SJSA1 (cell line): ENCODE measurements around the gene RTF1. TPM values are rescaled to one million over a fixed set of nuclear protein-coding genes. Genes with fewer than 3 reads are reported as not detected.

Experiments used
- DNase-seq, 2 experiments: peaks; one replicate each; pipeline ENCODE4 v3.0.0-alpha.2; 2015 to 2020; ENCODE audit warnings: low spot score in 2 of 2, low read depth in 1 of 2
- H3K27ac ChIP-seq: fragments of 250-450 bp; sonication (Bioruptor Pico); 2 replicates; pipeline ENCODE4 v1.5.1; 2020; ENCODE audit warnings: mild to moderate bottlenecking, moderate library complexity
- H3K27me3 ChIP-seq: fragments of 250-450 bp; sonication (Bioruptor Pico); replicated peaks from 2 replicates; pipeline ENCODE4 v1.5.1; 2020; ENCODE audit warnings: mild to moderate bottlenecking, moderate library complexity
- H3K36me3 ChIP-seq: fragments of 250-450 bp; sonication (Bioruptor Pico); 2 replicates; pipeline ENCODE4 v1.5.1; 2020; ENCODE audit warnings: mild to moderate bottlenecking
- H3K4me1 ChIP-seq: fragments of 250-450 bp; sonication (Bioruptor Pico); replicated peaks from 2 replicates; pipeline ENCODE4 v1.6.1; 2021; ENCODE audit warnings: mild to moderate bottlenecking
- H3K4me3 ChIP-seq: fragments of 250-450 bp; sonication (Bioruptor Pico); 2 replicates; pipeline ENCODE4 v1.5.1; 2020; ENCODE audit warnings: mild to moderate bottlenecking
- H3K9me3 ChIP-seq: fragments of 250-450 bp; sonication (Bioruptor Pico); replicated peaks from 2 replicates; pipeline ENCODE4 v1.5.1; 2020; ENCODE audit warnings: mild to moderate bottlenecking
- total RNA-seq: library from RNA; depleted of rRNA; stranded (reverse); fragments of >200 nt; shearing (Covaris generic); gene quantifications from 2 replicates; pipeline ENCODE4 v1.2.3, GENCODE V29; 2014; rRNA removed

The RTF1 gene
- total RNA-seq, 1 experiment from 2014 or later, result 26.0 TPM

DNA sequence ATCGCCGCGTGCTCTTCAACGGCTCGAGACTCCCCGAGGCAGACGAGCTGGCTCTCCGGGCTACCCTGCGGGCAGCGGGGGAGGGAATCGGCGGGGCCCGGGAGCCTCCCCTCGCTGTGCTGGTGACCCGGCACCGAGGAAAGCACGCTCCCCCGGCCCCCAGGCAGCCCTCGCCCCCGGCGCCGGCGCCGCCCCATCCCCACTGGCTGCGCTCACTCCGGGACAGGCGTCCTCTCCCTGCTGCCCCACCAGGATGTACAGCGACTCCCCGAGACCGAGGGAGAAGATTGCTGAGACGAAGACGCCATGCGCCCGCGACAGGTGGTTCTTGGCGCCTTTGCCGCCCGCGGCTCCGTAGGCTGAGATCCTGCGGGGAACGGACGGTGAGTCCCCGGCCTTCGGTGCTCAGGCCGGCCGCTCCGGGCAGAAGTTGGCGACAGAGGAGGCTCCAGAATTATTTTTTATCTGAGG lies 95.0 kb downstream of the RTF1 start:
- H3K27me3 ChIP-seq, result peaks cover 20% of the 10 kb centered on the region
- no peak for DNase-seq
- peaks cover 21% of the 10 kb centered on the region for H3K4me1 ChIP-seq
- no peak overlapping the region for H3K27ac ChIP-seq
- H3K36me3 ChIP-seq, result peaks cover 3% of the 10 kb centered on the region; the same call in 1 of the 2 replicates
- no peak overlapping the region for H3K4me3 ChIP-seq
- no peaks in the 10 kb centered on the region for H3K9me3 ChIP-seq

DNA sequence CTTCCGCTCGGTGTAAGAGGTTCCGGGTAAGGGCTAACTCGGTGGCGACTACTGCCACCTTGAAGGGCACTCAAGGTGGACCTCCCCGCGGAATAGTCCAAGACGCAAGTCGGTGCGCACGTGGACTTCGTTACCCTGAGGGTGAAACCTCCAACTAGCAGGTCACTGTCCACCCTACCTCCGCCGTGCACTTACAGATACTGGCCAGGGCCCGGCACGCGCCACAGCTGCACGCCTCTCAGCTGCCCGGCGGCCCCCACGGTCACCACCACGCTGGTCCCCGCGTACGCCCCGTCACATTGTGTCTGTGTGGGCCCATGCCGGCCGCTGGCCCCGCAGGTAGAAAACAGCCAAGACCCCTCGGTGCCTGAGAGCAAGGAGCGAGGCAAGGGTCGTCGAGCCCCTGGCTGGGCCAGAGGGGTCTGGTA lies 95.6 kb downstream of the RTF1 start:
- H3K27ac ChIP-seq, result no peak overlapping the region
- H3K9me3 ChIP-seq, result no peaks in the 10 kb centered on the region
- H3K4me3 ChIP-seq, result peak overlapping the region; percentile 30

DNA sequence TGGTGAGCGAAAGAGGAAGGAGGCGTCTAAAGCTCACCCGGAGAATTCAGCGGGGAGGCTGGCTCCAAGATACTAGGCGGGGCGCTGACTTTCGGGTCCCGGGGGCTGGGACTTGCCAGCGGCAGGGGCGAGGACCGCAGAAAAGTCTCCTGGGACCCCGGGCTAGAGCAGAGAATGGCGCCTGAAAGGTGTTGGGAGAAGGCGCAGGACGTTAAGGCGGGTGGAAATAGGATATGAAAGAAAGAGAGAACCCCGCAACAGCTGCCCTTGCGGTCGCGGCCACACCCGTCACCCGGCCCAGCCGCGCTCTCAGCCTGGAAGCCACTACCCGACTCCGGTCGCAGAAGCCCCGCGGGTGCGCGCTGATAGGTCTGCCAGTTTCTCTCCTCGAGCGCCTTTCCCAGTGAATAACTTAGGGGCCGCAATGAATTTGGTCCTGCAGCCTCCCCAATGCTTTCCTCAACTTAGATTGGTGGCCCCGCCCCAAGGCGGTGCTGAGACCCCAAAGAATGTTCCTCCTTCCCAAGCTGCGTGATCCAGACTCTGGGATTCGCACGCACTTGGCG lies 96.1 kb downstream of the RTF1 start:
- H3K27me3 ChIP-seq, result peaks cover 20% of the 10 kb centered on the region
- H3K4me1 ChIP-seq, result peaks cover 21% of the 10 kb centered on the region
- H3K27ac ChIP-seq, result no peak overlapping the region
- peak overlapping the region; percentile 30 for H3K4me3 ChIP-seq
- H3K36me3 ChIP-seq, result peaks cover 9% of the 10 kb centered on the region
- H3K9me3 ChIP-seq, result no peaks in the 10 kb centered on the region
- peak in 1 of 2 experiments; percentile 9 for DNase-seq

More for the DNA sequence above, 95.6 kb downstream of the RTF1 start:
- no peak for DNase-seq
- Histone ChIP-seq H3K36me3 (peaks cover 5% of the 10 kb centered on the region), H3K27me3 (peaks cover 20% of the 10 kb centered on the region), H3K4me1 (peaks cover 21% of the 10 kb centered on the region)

DNA sequence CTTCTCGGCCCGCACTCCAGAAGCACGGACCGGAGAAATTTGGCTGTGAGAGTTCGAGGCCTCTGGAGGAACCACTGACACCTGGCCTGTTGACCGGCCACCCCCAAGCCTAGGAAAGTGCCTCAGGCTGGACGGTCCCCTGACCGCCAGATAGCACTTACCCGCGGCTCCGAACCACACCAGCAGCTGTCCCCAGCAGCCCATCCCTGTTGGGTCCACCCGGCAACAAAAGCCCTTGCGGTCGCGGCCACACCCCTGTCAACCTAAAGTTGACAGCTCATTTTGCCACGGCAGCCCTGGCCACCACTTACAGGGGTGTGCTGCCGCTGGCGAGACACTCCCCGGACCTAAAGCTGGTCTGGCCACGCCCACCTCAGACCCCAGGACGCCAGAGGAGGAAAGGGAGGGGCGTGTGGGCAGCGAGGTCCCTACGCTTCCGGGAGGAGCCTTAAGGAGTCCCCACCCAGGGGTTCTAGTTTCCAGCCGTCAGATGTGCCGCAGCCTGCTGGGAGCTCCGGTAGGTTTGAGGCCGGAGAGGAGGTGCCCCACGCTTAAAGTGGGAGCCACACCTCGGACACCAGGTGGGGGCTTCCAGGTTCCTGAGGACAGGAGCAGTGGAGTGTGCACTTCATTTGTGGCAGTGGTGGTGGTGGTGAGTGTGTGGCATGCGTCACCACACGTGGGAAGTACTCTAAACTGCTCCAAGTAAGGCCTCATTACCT lies 96.8 kb downstream of the RTF1 start, which contains the start of gene LTK:
TSS of gene LTK (minus strand) at position 322 of the 722 bp plus-strand sequence. CDS start at position 204, 118 bp downstream.
- Histone ChIP-seq H3K36me3 (peaks cover 9% of the 10 kb centered on the region), H3K27ac (no peak within 1 kb of the TSS), H3K4me1 (peaks cover 21% of the 10 kb centered on the region), H3K4me3 (peak within 1 kb of the TSS; percentile 30), H3K9me3 (no peaks in the 10 kb centered on the region), H3K27me3 (peaks cover 20% of the 10 kb centered on the region)
- peak in 1 of 2 experiments; percentile 21 for DNase-seq

DNA sequence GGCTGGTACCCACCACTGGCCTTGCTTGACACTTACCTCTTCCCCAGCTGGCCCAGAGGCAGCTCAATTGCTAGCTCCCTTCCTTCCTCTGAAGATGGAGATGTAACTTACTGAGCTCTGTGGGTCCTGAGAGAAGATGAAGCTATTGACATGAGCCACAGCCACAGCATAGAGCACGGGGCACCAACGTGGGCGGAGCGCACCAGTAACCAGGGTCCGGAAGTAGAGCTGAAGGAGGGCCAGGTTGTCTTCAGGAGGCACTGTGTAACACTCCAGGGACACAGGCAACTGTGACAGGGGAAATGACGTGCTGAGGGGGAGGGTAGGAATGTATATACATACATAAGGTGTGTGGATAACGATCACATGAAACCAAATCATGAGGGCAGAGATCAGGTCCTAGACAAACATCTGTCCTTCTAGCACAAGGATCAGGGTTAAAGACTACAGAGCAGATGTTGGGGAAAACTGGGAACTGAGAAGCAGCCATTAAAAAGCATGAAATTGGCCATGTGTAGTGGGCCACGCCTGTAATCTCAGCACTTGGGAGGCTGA lies 101.1 kb downstream of the RTF1 start:
- H3K27me3 ChIP-seq, result peaks cover 8% of the 10 kb centered on the region
- no peaks in the 10 kb centered on the region for H3K9me3 ChIP-seq
- no peak for DNase-seq
- peaks cover 16% of the 10 kb centered on the region for H3K36me3 ChIP-seq
- peaks cover 10% of the 10 kb centered on the region for H3K4me1 ChIP-seq
- H3K4me3 ChIP-seq, result no peak overlapping the region
- H3K27ac ChIP-seq, result no peak overlapping the region

DNA sequence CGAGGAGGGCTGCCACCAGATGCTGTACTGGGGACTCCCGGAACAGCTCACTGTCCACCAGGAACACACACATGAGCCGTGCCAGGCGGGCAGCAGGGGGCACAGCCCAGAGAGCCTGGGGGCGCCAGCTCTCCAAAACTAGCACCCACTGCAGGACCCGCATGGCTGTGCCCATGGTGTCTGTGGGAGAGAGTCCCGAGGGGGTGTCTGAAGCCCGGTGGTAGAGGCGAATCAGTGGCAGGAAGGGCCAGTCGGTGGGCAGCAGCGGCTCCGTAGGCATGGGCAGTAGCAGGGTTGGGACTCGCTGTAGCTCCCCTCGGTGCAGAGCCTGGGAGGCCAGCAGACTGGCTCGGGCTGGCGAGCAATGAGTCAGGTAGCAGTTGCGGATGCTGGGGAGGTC lies 103.7 kb downstream of the RTF1 start:
- DNase-seq, result no peak
- H3K4me3 ChIP-seq, result no peak overlapping the region
- H3K9me3 ChIP-seq, result no peaks in the 10 kb centered on the region
- H3K27ac ChIP-seq, result no peak overlapping the region
- H3K36me3 ChIP-seq, result peaks cover 31% of the 10 kb centered on the region
- no peaks in the 10 kb centered on the region for H3K27me3 ChIP-seq
- H3K4me1 ChIP-seq, result no peaks in the 10 kb centered on the region

DNA sequence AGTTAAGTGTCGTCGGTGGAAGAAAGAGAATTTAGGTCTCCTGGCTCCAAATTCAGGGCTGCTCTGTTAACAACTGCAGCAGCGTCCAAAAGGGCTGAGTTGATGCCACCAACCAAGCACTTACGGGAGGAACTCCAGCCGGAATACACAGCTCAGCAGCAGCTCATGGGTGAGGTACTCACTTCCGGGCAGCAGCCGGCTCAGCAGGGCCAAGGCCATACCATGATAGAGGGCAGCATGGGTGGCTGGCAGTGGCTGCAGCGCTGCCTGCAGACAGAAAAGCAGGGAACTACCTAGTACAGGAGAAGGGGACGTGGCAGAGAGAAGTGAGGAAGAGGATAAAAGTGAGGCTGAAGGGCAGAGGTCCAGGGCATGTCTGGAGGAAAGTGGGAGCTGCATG lies 104.7 kb downstream of the RTF1 start:
- H3K4me1 ChIP-seq, result no peaks in the 10 kb centered on the region
- H3K4me3 ChIP-seq, result no peak overlapping the region
- DNase-seq, result no peak
- peaks cover 40% of the 10 kb centered on the region for H3K36me3 ChIP-seq
- H3K27me3 ChIP-seq, result no peaks in the 10 kb centered on the region
- no peak overlapping the region for H3K27ac ChIP-seq
- no peaks in the 10 kb centered on the region for H3K9me3 ChIP-seq

DNA sequence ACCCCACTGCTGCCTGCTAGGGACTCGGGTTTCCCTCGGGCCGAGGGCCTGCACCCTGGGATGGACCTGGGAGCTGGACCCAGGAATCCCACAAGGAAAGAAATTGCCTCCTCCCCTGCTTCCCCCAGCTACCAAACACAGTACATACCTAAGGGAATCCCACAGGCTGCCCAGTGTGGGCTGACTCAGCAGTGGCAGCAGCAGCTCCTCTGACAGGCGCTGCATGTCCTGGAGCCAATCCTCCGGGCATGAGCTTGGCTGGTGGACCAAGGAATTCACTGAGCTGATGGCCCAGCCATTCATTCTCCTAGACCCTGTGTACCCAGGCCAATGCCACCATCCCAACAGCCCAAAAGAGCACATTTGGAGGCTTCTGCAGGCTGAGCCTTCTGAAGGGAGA lies 106.2 kb downstream of the RTF1 start:
- Histone ChIP-seq H3K27ac (no peak overlapping the region), H3K27me3 (no peaks in the 10 kb centered on the region), H3K4me1 (no peaks in the 10 kb centered on the region), H3K9me3 (no peaks in the 10 kb centered on the region), H3K36me3 (peaks cover 45% of the 10 kb centered on the region), H3K4me3 (no peak overlapping the region)
- no peak for DNase-seq

DNA sequence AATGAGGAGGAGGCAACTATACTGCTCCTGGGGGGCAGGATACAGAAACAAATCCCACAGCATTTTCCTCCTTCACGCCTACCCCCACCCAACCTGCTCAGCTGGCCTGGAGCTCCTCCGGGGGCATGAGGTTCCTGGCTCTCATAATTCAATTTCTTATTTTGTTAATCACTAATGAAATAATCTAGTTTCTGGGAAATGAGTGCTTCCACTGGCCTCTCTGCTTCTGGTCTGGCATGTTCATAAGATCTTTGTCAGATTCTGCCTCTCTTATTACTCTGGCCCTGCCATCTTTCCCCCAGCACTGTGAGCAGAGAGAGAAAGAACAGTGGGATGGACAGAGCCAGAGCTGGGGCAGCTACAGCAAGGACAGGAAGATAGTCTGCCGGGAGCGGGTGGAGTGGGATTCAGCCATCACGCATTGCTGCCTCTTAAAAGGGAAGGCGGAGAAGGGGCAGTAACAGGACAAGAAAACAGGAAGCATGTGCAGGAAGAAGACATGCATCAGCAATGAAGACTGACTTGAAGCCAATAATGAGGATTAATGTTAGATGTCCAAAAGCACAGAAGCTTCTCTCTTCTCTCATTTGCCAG lies 113.6 kb downstream of the RTF1 start:
- no peak overlapping the region for H3K27ac ChIP-seq
- H3K9me3 ChIP-seq, result no peaks in the 10 kb centered on the region
- no peak for DNase-seq
- H3K4me1 ChIP-seq, result no peaks in the 10 kb centered on the region
- H3K36me3 ChIP-seq, result peaks cover 81% of the 10 kb centered on the region
- no peak overlapping the region for H3K4me3 ChIP-seq
- H3K27me3 ChIP-seq, result no peaks in the 10 kb centered on the region

Other genes with a start within 250 kb of the RTF1 start
- gene EXD1, start 186.3 kb upstream of the RTF1 start, total RNA-seq, result not detected in 2 replicates
- gene CHP1, start 185.8 kb upstream of the RTF1 start, total RNA-seq, result 46.1 and 71.8 TPM in 2 replicates
- 31.1 and 43.4 TPM in 2 replicates for gene OIP5, start 84.5 kb upstream of the RTF1 start, total RNA-seq
- 175 and 251 TPM in 2 replicates for gene NUSAP1, start 84.2 kb upstream of the RTF1 start, total RNA-seq
- gene NDUFAF1, start 14.6 kb upstream of the RTF1 start, total RNA-seq, result 17.4 and 35.4 TPM in 2 replicates
- gene ITPKA, start 76.8 kb downstream of the RTF1 start, total RNA-seq, result 4.4 and 5.7 TPM in 2 replicates
- gene LTK, start 96.7 kb downstream of the RTF1 start, total RNA-seq, result 0.24 and 0.31 TPM in 2 replicates
- gene RPAP1, start 127.2 kb downstream of the RTF1 start, total RNA-seq, result 17.4 and 22.4 TPM in 2 replicates
- gene TYRO3, start 142.1 kb downstream of the RTF1 start, total RNA-seq, result 8.9 and 17.2 TPM in 2 replicates
- 13.2 and 21.5 TPM in 2 replicates for gene MGA, start 243.3 kb downstream of the RTF1 start, total RNA-seq